Measurements from ENCODE around the gene ECSIT.

GRCh38 chr19:11506967-11507366, 22.0 kb downstream of the ECSIT start:
- TF ChIP-seq POLR2A (IDR thresholded peaks at IDR 0.05): no peak
- TF ChIP-seq CTCF (IDR thresholded peaks at IDR 0.05): no peak
